Measurements from ENCODE around the gene SMIM33. TPM values are rescaled to one million over a fixed set of nuclear protein-coding genes. Genes with fewer than 3 reads are reported as not detected.

The SMIM33 gene
- total and polyA plus RNA-seq, 10 of the 15 experiments (the other 5 are each of a cell fraction or from before 2014, with no cell fraction given) = 0.03 to 0.25 (median 0.07) TPM; not detected in 4

DNA sequence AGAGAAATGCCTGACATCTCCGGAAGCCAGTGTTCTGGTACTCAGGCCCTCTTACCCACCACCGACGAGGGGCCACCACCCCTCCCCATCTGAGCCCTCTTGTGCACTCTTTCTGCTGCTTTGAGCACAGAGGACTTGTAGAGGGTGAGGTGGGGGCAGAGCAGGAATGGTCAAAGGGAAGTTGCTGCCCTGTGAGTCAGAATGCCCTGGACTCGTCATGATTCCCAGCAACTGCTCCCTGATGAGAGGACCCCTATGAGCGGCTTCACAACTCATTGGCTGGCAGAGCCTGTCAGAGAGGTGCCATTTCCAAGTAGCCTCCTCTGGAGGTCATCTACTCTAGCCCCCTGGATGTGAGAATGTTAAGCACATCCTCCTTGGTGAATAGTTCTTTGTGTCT is 9.1 kb upstream of the SMIM33 start:
- Histone ChIP-seq H2AFZ (ENCODE audit: control insufficient read depth, low read depth, low read length) (no peak overlapping the region), H3K4me1 (ENCODE audit: control insufficient read depth, insufficient read depth, low read length) (peaks cover 37% of the 10 kb centered on the region), H3K4me2 (ENCODE audit: control insufficient read depth, insufficient read depth) (no peak overlapping the region), H3K27ac (ENCODE audit: control insufficient read depth, insufficient read depth) (no peak overlapping the region), H3K36me3 (ENCODE audit: control insufficient read depth in 2 of 2, insufficient read depth in 2 of 2, low read length in 1 of 2) (no peaks in the 10 kb centered on the region), H3K4me3 (no peak overlapping the region), H3K27me3 (replicated peaks in 1 of 2; ENCODE audit: control insufficient read depth in 2 of 2, insufficient read depth in 2 of 2, low read length in 1 of 2) (no peaks in the 10 kb centered on the region), H3K9me3 (replicated peaks; ENCODE audit: control insufficient read depth, insufficient read depth, low read length) (no peaks in the 10 kb centered on the region), H3K79me2 (ENCODE audit: control insufficient read depth, insufficient read depth, low read length) (no peaks in the 10 kb centered on the region), H4K20me1 (ENCODE audit: control insufficient read depth, insufficient read depth) (no peaks in the 10 kb centered on the region), H3K9ac (ENCODE audit: control insufficient read depth, insufficient read depth, low read length) (no peak overlapping the region)
- in situ Hi-C loops (cut with MboI) = no loop called here
- SMC1A ChIA-PET (ENCODE audit: uncharacterized antibody, unreplicated experiment) = interaction anchor here (0.7 to 1.9 kb wide), 5 partner anchors 14 to 50 kb away, joined by 3 to 4 read pairs (median 3); no protein-coding TSS in a partner anchor
- no peak for DNase-seq (ENCODE audit: low read depth, low spot score)
- no peak for ATAC-seq
- POLR2A ChIA-PET = interaction anchor here (0.9 to 2.0 kb wide), 2 partner anchors 21 to 63 kb away, joined by 3 to 4 read pairs; partner anchors contain the start of gene STING1
- RAD21 ChIA-PET (ENCODE audit: unreplicated experiment) = interaction anchor here (0.9 to 4.0 kb wide), 5 partner anchors 11 to 26 kb away, joined by 3 to 18 read pairs (median 3); partner anchors contain the start of gene STING1
- intact Hi-C loops (cut with micrococcal nuclease; ENCODE audit: unreplicated experiment) = no loop called here
- FAIRE-seq = no peak
- CTCF ChIA-PET = interaction anchor here (0.7 to 4.4 kb wide), 4 partner anchors 12 to 51 kb away, joined by 3 to 33 read pairs (median 3); no protein-coding TSS in a partner anchor
- WGBS (ENCODE audit: insufficient coverage, insufficient replicate concordance, low lambda C conversion rate, missing lambda C conversion rate) = 91% methylated on average over 5 of the region's 5 CpGs
- no TSS peak for BruUV-seq (replicated peaks)
- TF ChIP-seq BHLHE40 (IDR thresholded peaks at IDR 0.05; ENCODE audit: borderline replicate concordance in 1 of 2, low read depth in 2 of 2, low read length in 1 of 2) (no peak), ZNF207 (IDR thresholded peaks at IDR 0.05; ENCODE audit: borderline replicate concordance) (no peak), SUPT20H (IDR thresholded peaks at IDR 0.05; ENCODE audit: borderline replicate concordance, control insufficient read depth, low read depth, low read length) (no peak), CHD1 (IDR thresholded peaks at IDR 0.05; ENCODE audit: low read depth, low read length) (no peak), NR2F1 (conservative IDR thresholded peaks at IDR 0.05) (no peak), KAT2A (conservative IDR thresholded peaks at IDR 0.05; ENCODE audit: control insufficient read depth, low read depth, low read length) (no peak), FOXK2 (IDR thresholded peaks at IDR 0.05) (no peak), SMAD1 (IDR thresholded peaks at IDR 0.05; ENCODE audit: low read depth, partially characterized antibody) (no peak), MXI1 (IDR thresholded peaks at IDR 0.05; ENCODE audit: low read depth, low read length) (no peak), ZNF217 (IDR thresholded peaks at IDR 0.05) (no peak), EZH2 (IDR thresholded peaks at IDR 0.05; ENCODE audit: borderline replicate concordance, control insufficient read depth, low read depth, low read length) (no peak), ZZZ3 (IDR thresholded peaks at IDR 0.05; ENCODE audit: control insufficient read depth, insufficient read length, low read depth) (no peak), DPF2 (IDR thresholded peaks at IDR 0.05) (no peak)
- TF ChIP-seq, protein P1, sequence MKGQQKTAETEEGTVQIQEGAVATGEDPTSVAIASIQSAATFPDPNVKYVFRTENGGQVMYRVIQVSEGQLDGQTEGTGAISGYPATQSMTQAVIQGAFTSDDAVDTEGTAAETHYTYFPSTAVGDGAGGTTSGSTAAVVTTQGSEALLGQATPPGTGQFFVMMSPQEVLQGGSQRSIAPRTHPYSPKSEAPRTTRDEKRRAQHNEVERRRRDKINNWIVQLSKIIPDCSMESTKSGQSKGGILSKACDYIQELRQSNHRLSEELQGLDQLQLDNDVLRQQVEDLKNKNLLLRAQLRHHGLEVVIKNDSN (IDR thresholded peaks at IDR 0.05; ENCODE audit: borderline replicate concordance, extremely low read length, insufficient read depth, low read depth, low read length) = no peak
- TF ChIP-seq, protein P2, sequence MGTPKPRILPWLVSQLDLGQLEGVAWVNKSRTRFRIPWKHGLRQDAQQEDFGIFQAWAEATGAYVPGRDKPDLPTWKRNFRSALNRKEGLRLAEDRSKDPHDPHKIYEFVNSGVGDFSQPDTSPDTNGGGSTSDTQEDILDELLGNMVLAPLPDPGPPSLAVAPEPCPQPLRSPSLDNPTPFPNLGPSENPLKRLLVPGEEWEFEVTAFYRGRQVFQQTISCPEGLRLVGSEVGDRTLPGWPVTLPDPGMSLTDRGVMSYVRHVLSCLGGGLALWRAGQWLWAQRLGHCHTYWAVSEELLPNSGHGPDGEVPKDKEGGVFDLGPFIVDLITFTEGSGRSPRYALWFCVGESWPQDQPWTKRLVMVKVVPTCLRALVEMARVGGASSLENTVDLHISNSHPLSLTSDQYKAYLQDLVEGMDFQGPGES (IDR thresholded peaks at IDR 0.05) = no peak
- TF ChIP-seq, protein P3, sequence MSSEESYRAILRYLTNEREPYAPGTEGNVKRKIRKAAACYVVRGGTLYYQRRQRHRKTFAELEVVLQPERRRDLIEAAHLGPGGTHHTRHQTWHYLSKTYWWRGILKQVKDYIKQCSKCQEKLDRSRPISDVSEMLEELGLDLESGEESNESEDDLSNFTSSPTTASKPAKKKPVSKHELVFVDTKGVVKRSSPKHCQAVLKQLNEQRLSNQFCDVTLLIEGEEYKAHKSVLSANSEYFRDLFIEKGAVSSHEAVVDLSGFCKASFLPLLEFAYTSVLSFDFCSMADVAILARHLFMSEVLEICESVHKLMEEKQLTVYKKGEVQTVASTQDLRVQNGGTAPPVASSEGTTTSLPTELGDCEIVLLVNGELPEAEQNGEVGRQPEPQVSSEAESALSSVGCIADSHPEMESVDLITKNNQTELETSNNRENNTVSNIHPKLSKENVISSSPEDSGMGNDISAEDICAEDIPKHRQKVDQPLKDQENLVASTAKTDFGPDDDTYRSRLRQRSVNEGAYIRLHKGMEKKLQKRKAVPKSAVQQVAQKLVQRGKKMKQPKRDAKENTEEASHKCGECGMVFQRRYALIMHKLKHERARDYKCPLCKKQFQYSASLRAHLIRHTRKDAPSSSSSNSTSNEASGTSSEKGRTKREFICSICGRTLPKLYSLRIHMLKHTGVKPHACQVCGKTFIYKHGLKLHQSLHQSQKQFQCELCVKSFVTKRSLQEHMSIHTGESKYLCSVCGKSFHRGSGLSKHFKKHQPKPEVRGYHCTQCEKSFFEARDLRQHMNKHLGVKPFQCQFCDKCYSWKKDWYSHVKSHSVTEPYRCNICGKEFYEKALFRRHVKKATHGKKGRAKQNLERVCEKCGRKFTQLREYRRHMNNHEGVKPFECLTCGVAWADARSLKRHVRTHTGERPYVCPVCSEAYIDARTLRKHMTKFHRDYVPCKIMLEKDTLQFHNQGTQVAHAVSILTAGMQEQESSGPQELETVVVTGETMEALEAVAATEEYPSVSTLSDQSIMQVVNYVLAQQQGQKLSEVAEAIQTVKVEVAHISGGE (CRISPR knock-in tag; IDR thresholded peaks at IDR 0.05) = no peak

Measured in GM12878 (cell line).